SJCRH30 (cell line): ENCODE data around the gene GNG5. TPM values are rescaled to one million over a fixed set of nuclear protein-coding genes. Genes with fewer than 3 reads are reported as not detected.
"Not testable (repeated sequence)": the region's sequence is repeated elsewhere in the genome, so short reads cannot be mapped to it uniquely, and the experiment has no call there.

ENCODE experiments used
- DNase-seq, 2 experiments: peaks; one replicate each; pipeline ENCODE4 v3.0.0-alpha.2; 2015 to 2020
- H3K27ac ChIP-seq: fragments of 250-450 bp; sonication (Bioruptor Pico); 2 replicates; pipeline ENCODE4 v1.5.1; 2020; ENCODE audit warnings: mild to moderate bottlenecking, moderate library complexity
- H3K27me3 ChIP-seq: fragments of 250-450 bp; sonication (Bioruptor Pico); 2 replicates; pipeline ENCODE4 v1.5.1; 2020; ENCODE audit warnings: mild to moderate bottlenecking, moderate library complexity
- H3K36me3 ChIP-seq: fragments of 250-450 bp; sonication (Bioruptor Pico); 2 replicates; pipeline ENCODE4 v1.5.1; 2020; ENCODE audit warnings: mild to moderate bottlenecking, moderate library complexity
- H3K4me1 ChIP-seq: fragments of 250-450 bp; sonication (Bioruptor Pico); 2 replicates; pipeline ENCODE4 v1.5.1; 2020; ENCODE audit warnings: mild to moderate bottlenecking, moderate library complexity
- H3K4me3 ChIP-seq: fragments of 250-450 bp; sonication (Bioruptor Pico); 2 replicates; pipeline ENCODE4 v1.5.1; 2020; ENCODE audit warnings: mild to moderate bottlenecking, moderate library complexity
- H3K9me3 ChIP-seq: fragments of 250-450 bp; sonication (Bioruptor Pico); replicated peaks from 2 replicates; pipeline ENCODE4 v1.5.1; 2020; ENCODE audit warnings: mild to moderate bottlenecking, moderate library complexity
- total RNA-seq: library from RNA; depleted of rRNA; stranded (reverse); fragments of >200 nt; shearing (Covaris generic); gene quantifications from 2 replicates; pipeline ENCODE4 v1.2.3, GENCODE V29; 2014; rRNA removed

GNG5 gene
- total RNA-seq, 1 experiment from 2014 or later = 149 TPM

- Histone ChIP-seq H3K4me1 (no peaks in the 10 kb centered on the region), H3K36me3 (no peaks in the 10 kb centered on the region), H3K4me3 (no peak overlapping the region), H3K27ac (no peak overlapping the region), H3K27me3 (no peaks in the 10 kb centered on the region), H3K9me3 (no peaks in the 10 kb centered on the region)
- DNase-seq = no peak
These were observed 44.3 kb downstream of the GNG5 start for GRCh38 chr1:84462118-84462517.

GRCh38 chr1:84452436-84452835 lies 53.9 kb downstream of the GNG5 start:
- Histone ChIP-seq H3K36me3 (no peaks in the 10 kb centered on the region), H3K4me1 (no peaks in the 10 kb centered on the region), H3K27ac (no peak overlapping the region), H3K27me3 (no peaks in the 10 kb centered on the region), H3K4me3 (no peak overlapping the region), H3K9me3 (no peaks in the 10 kb centered on the region)
- DNase-seq = no peak

GRCh38 chr1:84450910-84451309 lies 55.5 kb downstream of the GNG5 start:
- no peak overlapping the region for H3K4me3 ChIP-seq
- no peaks in the 10 kb centered on the region for H3K4me1 ChIP-seq
- no peak overlapping the region for H3K27ac ChIP-seq
- no peak for DNase-seq
- H3K36me3 ChIP-seq = no peaks in the 10 kb centered on the region
- H3K9me3 ChIP-seq = no peaks in the 10 kb centered on the region
- H3K27me3 ChIP-seq = no peaks in the 10 kb centered on the region

GRCh38 chr1:84448704-84449103 lies 57.7 kb downstream of the GNG5 start:
- H3K27me3 ChIP-seq, H3K27ac ChIP-seq, H3K4me3 ChIP-seq, H3K9me3 ChIP-seq, H3K36me3 ChIP-seq, H3K4me1 ChIP-seq, DNase-seq: not testable (repeated sequence)

Other genes starting within 250 kb of the GNG5 start
- gene SAMD13, start 204.9 kb downstream of the GNG5 start, total RNA-seq = 2.4 and 3.9 TPM in 2 replicates
- not detected in 2 replicates for gene DNASE2B, start 108.1 kb downstream of the GNG5 start, total RNA-seq
- gene RPF1, start 27.3 kb downstream of the GNG5 start, total RNA-seq = 72.8 and 79.6 TPM in 2 replicates
- gene SPATA1, start 195 bp downstream of the GNG5 start, total RNA-seq = 0.97 TPM in 1 of 2 replicates, not detected in the other
- gene CTBS, start 67.9 kb upstream of the GNG5 start, total RNA-seq = 4.6 and 5.3 TPM in 2 replicates
- 23.9 and 27.2 TPM in 2 replicates for gene SSX2IP, start 183.9 kb upstream of the GNG5 start, total RNA-seq